KOPT-K1 (cell line): ENCODE data around the gene RNASE9.
"Not testable (repeated sequence)": the region's sequence is repeated elsewhere in the genome, so short reads cannot be mapped to it uniquely, and the experiment has no call there.

ENCODE experiments used
- H3K27ac ChIP-seq: fragments of 200-600 bp; sonication (generic); 2 replicates; pipeline ENCODE4 v1.5.1; 2016; ENCODE audit warnings: antibody characterized with exemption, mild to moderate bottlenecking, low read depth, low read length; ENCODE audit not compliant: poor library complexity, severe bottlenecking
- H3K36me3 ChIP-seq: fragments of 200-600 bp; sonication (generic); 2 replicates; pipeline ENCODE4 v1.5.1; 2017; ENCODE audit warnings: antibody characterized with exemption, mild to moderate bottlenecking, low read length, moderate library complexity; ENCODE audit not compliant: insufficient read depth
- H3K9me3 ChIP-seq: fragments of 200-600 bp; sonication (generic); 2 replicates; pipeline ENCODE4 v1.5.1; 2017; ENCODE audit warnings: antibody characterized with exemption, low read length, mild to moderate bottlenecking; ENCODE audit not compliant: insufficient read depth, poor library complexity, severe bottlenecking

RNASE9 gene

GRCh38 chr14:20560961-20561360 lies at the start of gene RNASE9:
RNASE9 (minus strand) TSS chr14:20561047.
- Histone ChIP-seq H3K36me3 (no peaks in the 10 kb centered on the region), H3K9me3 (no peaks in the 10 kb centered on the region), H3K27ac (no peak within 1 kb of the TSS)

- Histone ChIP-seq H3K9me3 (no peaks in the 10 kb centered on the region), H3K27ac (peak overlapping the region; percentile 16), H3K36me3 (no peaks in the 10 kb centered on the region)
Measured at GRCh38 chr14:20610002-20610765, 49.3 kb upstream of the RNASE9 start.

- no peaks in the 10 kb centered on the region for H3K36me3 ChIP-seq
- no peaks in the 10 kb centered on the region for H3K9me3 ChIP-seq
- peak overlapping the region; percentile 16 for H3K27ac ChIP-seq
Measured at GRCh38 chr14:20609215-20610001, 48.6 kb upstream of the RNASE9 start.

GRCh38 chr14:20608383-20609110 lies 47.7 kb upstream of the RNASE9 start:
- Histone ChIP-seq H3K36me3 (no peaks in the 10 kb centered on the region), H3K9me3 (no peaks in the 10 kb centered on the region), H3K27ac (no peak overlapping the region)

GRCh38 chr14:20607617-20608016 lies 46.8 kb upstream of the RNASE9 start:
- no peak overlapping the region for H3K27ac ChIP-seq
- H3K36me3 ChIP-seq = no peaks in the 10 kb centered on the region
- no peaks in the 10 kb centered on the region for H3K9me3 ChIP-seq

- Histone ChIP-seq H3K27ac (no peak overlapping the region), H3K36me3 (no peaks in the 10 kb centered on the region), H3K9me3 (no peaks in the 10 kb centered on the region)
Measured at GRCh38 chr14:20606902-20607242, 46.0 kb upstream of the RNASE9 start.

GRCh38 chr14:20606190-20606901 lies 45.5 kb upstream of the RNASE9 start:
- Histone ChIP-seq H3K27ac (no peak overlapping the region), H3K9me3 (no peaks in the 10 kb centered on the region), H3K36me3 (no peaks in the 10 kb centered on the region)

- no peaks in the 10 kb centered on the region for H3K9me3 ChIP-seq
- no peaks in the 10 kb centered on the region for H3K36me3 ChIP-seq
- no peak overlapping the region for H3K27ac ChIP-seq
Measured at GRCh38 chr14:20603813-20604690, 43.2 kb upstream of the RNASE9 start.

GRCh38 chr14:20602583-20602982 lies 41.7 kb upstream of the RNASE9 start:
- H3K9me3 ChIP-seq = no peaks in the 10 kb centered on the region
- H3K36me3 ChIP-seq = no peaks in the 10 kb centered on the region
- H3K27ac ChIP-seq = no peak overlapping the region

GRCh38 chr14:20601522-20601921 lies 40.7 kb upstream of the RNASE9 start:
- Histone ChIP-seq H3K36me3 (no peaks in the 10 kb centered on the region), H3K27ac (no peak overlapping the region), H3K9me3 (no peaks in the 10 kb centered on the region)

- Histone ChIP-seq H3K36me3 (no peaks in the 10 kb centered on the region), H3K27ac (no peak overlapping the region), H3K9me3 (no peaks in the 10 kb centered on the region)
Measured at GRCh38 chr14:20597108-20597507, 36.3 kb upstream of the RNASE9 start.

GRCh38 chr14:20595726-20596125 lies 34.9 kb upstream of the RNASE9 start:
- not testable (repeated sequence) for H3K36me3 ChIP-seq, H3K9me3 ChIP-seq, H3K27ac ChIP-seq

GRCh38 chr14:20592574-20592973 lies 31.7 kb upstream of the RNASE9 start:
- no peaks in the 10 kb centered on the region for H3K9me3 ChIP-seq
- no peaks in the 10 kb centered on the region for H3K36me3 ChIP-seq
- no peak overlapping the region for H3K27ac ChIP-seq

- Histone ChIP-seq H3K9me3 (no peaks in the 10 kb centered on the region), H3K27ac (no peak within 1 kb of the TSS), H3K36me3 (no peaks in the 10 kb centered on the region)
Measured at GRCh38 chr14:20591235-20591634, 30.4 kb upstream of the RNASE9 start, which contains the start of gene RNASE12. RNASE12 (minus strand) TSS chr14:20591376; CDS start chr14:20590723, 653 bp downstream.
